Kidney epithelial cell (primary cell): ENCODE results near the gene C16orf78. TPM values are rescaled to one million over a fixed set of nuclear protein-coding genes. Genes with fewer than 3 reads are reported as not detected.

Source experiments
- DNase-seq: peaks from one replicate; pipeline ENCODE4 v3.0.0-alpha.2; 2010; ENCODE audit warnings: low read depth
- H3K27me3 ChIP-seq: 2 replicates; pipeline ENCODE4 v1.6.0; 2011; ENCODE audit warnings: low read length; ENCODE audit not compliant: control insufficient read depth, insufficient read depth
- H3K36me3 ChIP-seq: 2 replicates; pipeline ENCODE4 v1.5.1; 2011; ENCODE audit warnings: low read length; ENCODE audit not compliant: control insufficient read depth, insufficient read depth
- H3K4me3 ChIP-seq: 2 replicates; pipeline ENCODE4 v1.5.1; 2011; ENCODE audit warnings: low read depth, mild to moderate bottlenecking, control low read depth, low read length
- total RNA-seq: library from RNA; depleted of rRNA; stranded (reverse); fragments of >200 nt; gene quantifications from 2 replicates; pipeline ENCODE4 v1.2.3, GENCODE V29; 2015
- TF ChIP-seq, protein P1 (sequence below): IDR thresholded peaks from 2 replicates; pipeline ENCODE4 v1.5.1; 2011; ENCODE audit warnings: mild to moderate bottlenecking, moderate library complexity, low read length, control low read depth, inconsistent platforms; ENCODE audit not compliant: insufficient read depth, poor library complexity, severe bottlenecking

Gene C16orf78
- total RNA-seq, 1 donor from 2014 or later, result not detected

DNA sequence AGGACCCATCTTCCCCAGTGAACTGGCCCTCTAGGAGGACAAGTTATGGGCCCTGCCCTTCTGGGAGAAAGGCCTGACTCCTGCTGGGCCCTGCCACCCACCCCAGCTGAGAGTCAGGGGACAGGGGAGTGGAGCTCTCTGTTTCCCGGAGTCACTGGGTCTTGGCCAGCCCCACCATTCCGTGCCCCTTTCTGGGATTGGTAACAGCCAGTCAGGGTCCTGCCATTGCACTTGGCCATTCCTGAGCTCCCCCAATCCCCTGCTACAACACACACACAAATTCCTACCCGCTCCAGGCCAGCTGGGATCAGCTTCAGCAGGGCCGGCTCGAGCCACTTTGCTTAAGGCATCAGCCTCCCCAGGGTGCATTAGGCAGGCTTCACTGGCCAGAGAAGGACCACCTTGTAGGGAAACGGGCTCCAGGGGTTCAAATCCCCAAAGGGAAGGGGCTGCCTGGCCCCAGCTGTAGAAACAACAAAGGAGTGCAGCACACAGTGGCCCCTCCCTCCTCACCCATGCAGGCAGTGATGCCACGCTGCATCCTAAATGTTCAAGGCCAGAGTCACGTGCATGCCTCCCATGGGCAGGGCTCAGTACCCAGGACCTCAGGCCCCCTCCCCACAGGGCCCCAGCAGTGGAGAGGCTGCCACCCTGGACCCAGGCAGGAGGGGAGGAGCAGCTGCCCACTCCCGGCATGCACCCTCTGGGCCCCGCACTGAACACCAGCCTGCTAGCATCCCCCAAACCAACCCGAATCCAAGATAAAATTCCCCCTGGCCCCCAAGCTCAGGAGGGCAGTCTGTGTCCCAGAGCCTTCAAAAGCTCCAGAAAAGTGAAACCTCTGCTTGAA is 37.7 kb downstream of the C16orf78 start:
- no peak overlapping the region for H3K4me3 ChIP-seq
- TF ChIP-seq, protein P1, sequence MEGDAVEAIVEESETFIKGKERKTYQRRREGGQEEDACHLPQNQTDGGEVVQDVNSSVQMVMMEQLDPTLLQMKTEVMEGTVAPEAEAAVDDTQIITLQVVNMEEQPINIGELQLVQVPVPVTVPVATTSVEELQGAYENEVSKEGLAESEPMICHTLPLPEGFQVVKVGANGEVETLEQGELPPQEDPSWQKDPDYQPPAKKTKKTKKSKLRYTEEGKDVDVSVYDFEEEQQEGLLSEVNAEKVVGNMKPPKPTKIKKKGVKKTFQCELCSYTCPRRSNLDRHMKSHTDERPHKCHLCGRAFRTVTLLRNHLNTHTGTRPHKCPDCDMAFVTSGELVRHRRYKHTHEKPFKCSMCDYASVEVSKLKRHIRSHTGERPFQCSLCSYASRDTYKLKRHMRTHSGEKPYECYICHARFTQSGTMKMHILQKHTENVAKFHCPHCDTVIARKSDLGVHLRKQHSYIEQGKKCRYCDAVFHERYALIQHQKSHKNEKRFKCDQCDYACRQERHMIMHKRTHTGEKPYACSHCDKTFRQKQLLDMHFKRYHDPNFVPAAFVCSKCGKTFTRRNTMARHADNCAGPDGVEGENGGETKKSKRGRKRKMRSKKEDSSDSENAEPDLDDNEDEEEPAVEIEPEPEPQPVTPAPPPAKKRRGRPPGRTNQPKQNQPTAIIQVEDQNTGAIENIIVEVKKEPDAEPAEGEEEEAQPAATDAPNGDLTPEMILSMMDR, result no peak

DNA sequence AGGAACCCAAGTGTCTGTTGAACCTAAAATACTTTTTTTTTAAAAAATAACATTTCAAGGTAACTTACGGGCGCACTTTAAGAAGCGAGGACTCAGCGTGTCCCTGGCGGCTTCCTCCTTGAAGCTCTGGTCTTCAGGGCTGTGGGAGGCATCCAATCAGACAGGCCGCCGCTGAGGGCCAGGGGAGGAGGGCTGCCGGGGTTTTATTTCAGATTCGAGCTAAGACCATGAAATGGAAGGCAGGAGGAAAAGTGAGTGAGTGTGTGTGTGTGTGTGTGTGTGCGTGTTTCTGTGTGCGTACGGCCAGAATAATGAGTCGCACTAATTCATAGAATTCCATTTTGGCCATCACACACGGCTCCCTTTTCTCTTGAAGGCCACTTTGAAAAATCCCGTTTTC is 41.1 kb downstream of the C16orf78 start:
- no peak for DNase-seq
- TF ChIP-seq, protein P1, result no peak

More for the DNA sequence above, 37.7 kb downstream of the C16orf78 start:
- Histone ChIP-seq H3K27me3 (peaks cover 7% of the 10 kb centered on the region), H3K36me3 (no peaks in the 10 kb centered on the region)
- no peak for DNase-seq

DNA sequence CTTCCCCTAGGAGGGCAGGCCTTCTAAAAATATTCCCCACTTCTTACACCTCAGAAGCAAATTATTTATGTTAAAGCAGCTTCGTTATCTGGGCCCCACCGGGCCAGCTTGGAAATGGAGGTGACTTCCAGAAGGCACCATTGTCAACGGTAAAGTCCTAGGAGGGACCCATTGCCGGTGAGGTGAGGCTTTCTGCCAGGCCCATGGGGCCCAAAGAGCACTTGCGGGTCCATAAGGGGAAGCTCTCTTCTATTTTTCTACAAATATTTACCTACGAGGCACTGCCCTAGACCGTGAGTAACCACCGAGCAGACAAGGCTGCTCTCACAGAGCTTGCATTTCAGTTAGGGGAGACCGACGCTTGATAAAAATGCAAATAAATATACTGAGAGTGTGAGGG is 41.5 kb downstream of the C16orf78 start:
- TF ChIP-seq, protein P1, result no peak
- DNase-seq, result no peak
- peaks cover 10% of the 10 kb centered on the region for H3K27me3 ChIP-seq
- no peak overlapping the region for H3K4me3 ChIP-seq
- H3K36me3 ChIP-seq, result no peaks in the 10 kb centered on the region

More for the DNA sequence above, 41.1 kb downstream of the C16orf78 start:
- peaks cover 9% of the 10 kb centered on the region for H3K27me3 ChIP-seq
- no peaks in the 10 kb centered on the region for H3K36me3 ChIP-seq
- H3K4me3 ChIP-seq, result no peak overlapping the region

DNA sequence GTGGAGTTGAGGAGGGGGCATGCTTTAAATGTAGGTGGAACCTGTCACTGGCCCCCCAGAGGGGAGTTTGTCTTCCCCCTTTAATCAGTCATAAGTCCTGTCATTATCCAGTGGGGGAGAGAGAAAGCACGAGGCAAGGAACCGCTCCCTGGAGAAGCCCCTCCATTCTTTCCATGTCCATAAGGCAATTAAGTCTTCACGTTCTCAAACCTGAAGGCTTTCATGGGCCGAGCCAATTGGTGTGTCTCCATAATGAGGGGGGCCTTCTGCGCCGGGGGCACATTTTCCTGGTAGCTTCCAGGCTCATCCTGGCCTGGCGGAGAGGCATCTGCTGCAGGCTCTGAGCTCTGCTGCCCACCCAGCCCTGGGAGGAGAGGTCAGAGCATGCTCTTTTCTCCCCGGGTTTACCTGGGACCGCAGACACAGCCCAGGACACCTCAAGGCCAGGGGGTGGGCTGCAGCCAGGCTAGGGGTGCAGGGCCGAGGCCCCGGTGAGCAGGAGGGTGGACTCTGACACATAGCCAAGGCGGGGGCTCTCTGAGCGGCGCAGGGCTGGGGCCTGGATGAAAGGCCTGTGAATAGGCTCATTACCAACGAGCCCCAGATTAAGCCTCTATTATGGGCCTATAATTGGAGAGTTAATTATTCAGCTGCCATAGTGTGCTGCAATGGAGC is 42.5 kb downstream of the C16orf78 start:
- H3K27me3 ChIP-seq, result peaks cover 10% of the 10 kb centered on the region
- H3K36me3 ChIP-seq, result no peaks in the 10 kb centered on the region
- DNase-seq, result no peak
- TF ChIP-seq, protein P1, result no peak
- H3K4me3 ChIP-seq, result no peak overlapping the region

- DNase-seq, result no peak
- TF ChIP-seq, protein P1, result no peak
- H3K4me3 ChIP-seq, result no peak overlapping the region
- peaks cover 10% of the 10 kb centered on the region for H3K27me3 ChIP-seq
- H3K36me3 ChIP-seq, result no peaks in the 10 kb centered on the region
Observed at GRCh38 chr16:49417354-49417753, 43.8 kb downstream of the C16orf78 start.

- DNase-seq, result no peak
- TF ChIP-seq, protein P1, result no peak
Observed at GRCh38 chr16:49419006-49419405, 45.4 kb downstream of the C16orf78 start.

More at GRCh38 chr16:49419006-49419405, 45.4 kb downstream of the C16orf78 start:
- H3K27me3 ChIP-seq, result peaks cover 10% of the 10 kb centered on the region
- H3K36me3 ChIP-seq, result no peaks in the 10 kb centered on the region
- no peak overlapping the region for H3K4me3 ChIP-seq
